AG04450 (cell line): ENCODE measurements around the gene OOSP3. TPM values are rescaled to one million over a fixed set of nuclear protein-coding genes. Genes with fewer than 3 reads are reported as not detected.

Source experiments
- CTCF ChIA-PET: fragments of 300-600, 350-600 bp; formaldehyde crosslinking; extraction: SDS; loops from one replicate; lab custom pipeline; 2022; ENCODE audit warnings: antibody characterized with exemption, inconsistent platforms; lab: Charles Lee
- POLR2A ChIA-PET: fragments of 350-600 bp; formaldehyde crosslinking; extraction: SDS; loops from one replicate; lab custom pipeline; 2021; ENCODE audit warnings: antibody characterized with exemption, inconsistent platforms; lab: Yijun Ruan, JAX
- DNase-seq: peaks from one replicate; pipeline ENCODE4 v3.0.0-alpha.2; 2011; ENCODE audit warnings: low read depth, low spot score
- H3K27ac ChIP-seq: one replicate; pipeline ENCODE4 v1.5.1; 2012; ENCODE audit warnings: low read depth, low read length, control low read depth
- H3K27me3 ChIP-seq: one replicate; pipeline ENCODE4 v1.6.0; 2012; ENCODE audit warnings: low read length; ENCODE audit not compliant: control insufficient read depth, insufficient read depth
- H3K4me3 ChIP-seq: 2 replicates; pipeline ENCODE4 v1.5.1; 2011; ENCODE audit warnings: mild to moderate bottlenecking, low read depth, low read length, control low read depth
- H3K9me3 ChIP-seq: 2 replicates; pipeline ENCODE4 v1.5.1; 2012; ENCODE audit warnings: low read length; ENCODE audit not compliant: control insufficient read depth, insufficient read depth
- polyA plus RNA-seq: library from polyadenylated mRNA; depleted of rRNA; stranded (reverse); fragments of >200 nt; gene quantifications from 2 replicates; pipeline ENCODE4 v1.2.3, GENCODE V29; 2011
- TF ChIP-seq, protein P1 (sequence below): IDR thresholded peaks from 2 replicates; pipeline ENCODE4 v1.5.1; 2011; ENCODE audit warnings: low read depth, low read length, control low read depth, inconsistent platforms

OOSP3 gene
- polyA plus RNA-seq, 1 experiment: not detected

DNA sequence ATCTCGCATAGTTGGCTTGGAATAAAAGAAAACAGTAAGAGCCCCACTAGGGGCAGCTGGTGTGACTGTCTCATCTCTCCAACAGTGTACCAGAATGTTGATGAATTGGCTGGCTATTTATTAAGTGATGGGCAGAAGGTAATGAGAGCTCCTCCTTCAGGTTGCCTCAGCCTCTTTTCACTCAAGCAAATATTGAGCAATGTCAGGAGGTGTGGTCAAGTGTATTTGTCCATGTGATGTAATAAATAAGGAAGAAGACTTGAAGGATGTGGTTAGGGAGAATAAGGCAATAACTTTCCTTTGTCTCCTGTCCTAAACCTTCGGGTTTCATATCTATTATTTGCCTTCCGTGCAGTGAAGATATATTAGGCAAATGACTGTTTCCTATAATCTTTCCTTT lies 12.2 kb upstream of the OOSP3 start, which contains the start of gene TCN1:
Gene TCN1 (minus strand): TSS at position 91 of the 400 bp plus-strand sequence. CDS start 17 bp downstream, at position 74.
- Histone ChIP-seq H3K27me3 (no peaks in the 10 kb centered on the region), H3K9me3 (no peaks in the 10 kb centered on the region), H3K4me3 (no peak within 1 kb of the TSS), H3K27ac (no peak within 1 kb of the TSS)
- ChIA-PET POLR2A (no interaction called here), CTCF (no interaction called here)
- TF ChIP-seq, protein P1, sequence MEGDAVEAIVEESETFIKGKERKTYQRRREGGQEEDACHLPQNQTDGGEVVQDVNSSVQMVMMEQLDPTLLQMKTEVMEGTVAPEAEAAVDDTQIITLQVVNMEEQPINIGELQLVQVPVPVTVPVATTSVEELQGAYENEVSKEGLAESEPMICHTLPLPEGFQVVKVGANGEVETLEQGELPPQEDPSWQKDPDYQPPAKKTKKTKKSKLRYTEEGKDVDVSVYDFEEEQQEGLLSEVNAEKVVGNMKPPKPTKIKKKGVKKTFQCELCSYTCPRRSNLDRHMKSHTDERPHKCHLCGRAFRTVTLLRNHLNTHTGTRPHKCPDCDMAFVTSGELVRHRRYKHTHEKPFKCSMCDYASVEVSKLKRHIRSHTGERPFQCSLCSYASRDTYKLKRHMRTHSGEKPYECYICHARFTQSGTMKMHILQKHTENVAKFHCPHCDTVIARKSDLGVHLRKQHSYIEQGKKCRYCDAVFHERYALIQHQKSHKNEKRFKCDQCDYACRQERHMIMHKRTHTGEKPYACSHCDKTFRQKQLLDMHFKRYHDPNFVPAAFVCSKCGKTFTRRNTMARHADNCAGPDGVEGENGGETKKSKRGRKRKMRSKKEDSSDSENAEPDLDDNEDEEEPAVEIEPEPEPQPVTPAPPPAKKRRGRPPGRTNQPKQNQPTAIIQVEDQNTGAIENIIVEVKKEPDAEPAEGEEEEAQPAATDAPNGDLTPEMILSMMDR: no peak
- DNase-seq: no peak

DNA sequence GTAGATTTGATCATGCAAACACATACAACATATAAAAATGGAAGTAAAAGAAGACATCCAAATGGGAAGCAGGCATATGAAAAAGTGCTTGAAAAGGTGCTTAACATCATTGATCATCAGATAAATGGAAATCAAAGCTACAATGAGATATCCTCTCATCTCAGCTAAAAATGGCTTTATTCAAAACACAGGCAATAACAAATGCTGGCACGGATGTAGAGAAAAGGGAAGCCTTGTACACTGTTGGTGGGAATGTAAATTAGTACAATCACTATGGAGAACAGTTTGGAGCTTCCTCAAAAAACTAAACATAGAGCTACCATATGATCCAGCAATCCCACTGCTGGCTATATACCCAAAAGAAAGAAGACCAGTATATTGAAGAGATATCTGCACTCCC lies 11.7 kb upstream of the OOSP3 start:
- TF ChIP-seq, protein P1: no peak
- DNase-seq: no peak
- Histone ChIP-seq H3K4me3 (no peak overlapping the region), H3K27me3 (no peaks in the 10 kb centered on the region), H3K9me3 (no peaks in the 10 kb centered on the region), H3K27ac (no peak overlapping the region)
- ChIA-PET POLR2A (no interaction called here), CTCF (no interaction called here)

DNA sequence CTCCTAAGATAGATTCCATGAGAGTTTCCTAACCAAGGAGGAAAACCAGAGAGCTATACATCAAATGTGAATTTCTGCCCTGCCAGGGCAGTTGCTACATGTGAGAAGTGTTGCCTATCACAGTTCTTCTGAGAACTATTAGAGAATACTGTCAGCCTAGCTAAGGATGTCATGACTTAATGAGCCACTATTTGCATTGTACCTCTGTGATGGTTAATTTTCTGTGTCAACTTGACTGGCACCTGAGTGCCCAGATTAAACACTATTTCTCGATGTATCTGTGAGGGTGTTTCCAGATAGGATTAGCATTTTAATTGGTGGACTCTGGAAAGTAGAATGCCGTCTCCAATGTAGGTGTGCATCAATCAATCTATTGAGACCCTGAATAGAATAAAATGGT lies 10.6 kb upstream of the OOSP3 start:
- no peaks in the 10 kb centered on the region for H3K27me3 ChIP-seq
- no peaks in the 10 kb centered on the region for H3K9me3 ChIP-seq
- CTCF ChIA-PET: no interaction called here
- POLR2A ChIA-PET: no interaction called here
- TF ChIP-seq, protein P1: no peak
- H3K4me3 ChIP-seq: no peak overlapping the region
- no peak for DNase-seq
- H3K27ac ChIP-seq: no peak overlapping the region

DNA sequence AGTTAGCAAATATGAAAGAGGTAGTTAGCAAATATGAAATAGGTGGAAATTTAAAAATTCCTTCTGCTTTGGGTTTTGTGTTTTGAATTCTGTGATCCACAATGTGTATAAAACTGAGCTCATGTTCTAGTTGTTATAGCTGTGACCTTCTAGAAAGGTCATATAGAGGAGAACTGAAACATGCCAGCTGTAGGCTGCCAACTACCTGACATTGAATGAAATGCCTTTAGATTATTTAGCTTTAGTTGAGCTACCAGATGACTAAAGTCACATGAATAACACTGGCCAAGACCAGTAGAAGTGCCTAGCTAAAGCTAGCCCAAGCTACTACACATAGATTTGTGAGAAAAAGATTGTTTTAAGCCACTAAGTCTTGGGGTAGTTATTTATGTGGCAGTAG lies 6.5 kb upstream of the OOSP3 start:
- no peaks in the 10 kb centered on the region for H3K27me3 ChIP-seq
- POLR2A ChIA-PET: no interaction called here
- TF ChIP-seq, protein P1: no peak
- no peaks in the 10 kb centered on the region for H3K9me3 ChIP-seq
- H3K4me3 ChIP-seq: no peak overlapping the region
- CTCF ChIA-PET: no interaction called here
- H3K27ac ChIP-seq: no peak overlapping the region
- DNase-seq: no peak

DNA sequence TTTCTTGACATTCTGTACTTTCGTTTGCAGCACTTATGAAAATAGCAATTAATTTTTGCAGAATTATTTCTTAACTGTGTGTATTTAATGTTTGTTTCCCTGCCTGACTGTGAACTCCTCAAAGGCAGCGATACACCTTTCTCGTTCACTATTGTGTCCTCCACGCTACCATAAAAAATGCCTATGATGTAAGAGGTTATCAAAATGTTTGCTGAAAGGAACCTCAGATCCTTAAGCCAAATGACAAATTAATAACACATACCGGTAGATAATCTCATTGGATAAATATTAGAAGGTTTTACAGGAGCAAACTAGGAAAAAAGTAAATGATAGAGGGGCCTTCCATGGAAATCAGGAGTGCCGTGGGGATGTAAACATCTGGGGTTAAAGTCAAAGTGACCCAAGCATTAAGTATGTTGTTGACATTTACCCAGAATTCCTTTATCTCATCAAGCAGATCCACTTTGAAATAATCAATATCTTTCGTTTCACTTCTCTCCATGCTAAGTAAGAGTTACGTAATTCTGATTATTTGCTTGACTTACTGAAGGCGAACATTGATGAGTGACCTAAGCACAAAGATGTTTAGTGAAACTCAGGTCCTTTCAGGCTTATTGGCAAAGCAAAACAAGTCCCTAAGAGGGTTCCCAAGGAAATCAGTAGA lies 2.6 kb upstream of the OOSP3 start:
- no peak for DNase-seq

More for the DNA sequence above, 2.6 kb upstream of the OOSP3 start:
- ChIA-PET CTCF (no interaction called here), POLR2A (no interaction called here)
- TF ChIP-seq, protein P1: no peak
- Histone ChIP-seq H3K27me3 (no peaks in the 10 kb centered on the region), H3K4me3 (no peak overlapping the region), H3K9me3 (no peaks in the 10 kb centered on the region), H3K27ac (no peak overlapping the region)
